Stimulated activated CD8-positive, alpha-beta memory T cell treated with anti-CD3 and anti-CD28 coated beads, Interleukin-7, amount 100 ng/mL, for 48 hours (primary cell): Measurements from ENCODE around the gene FRAT2.

Source experiments
- DNase-seq, 2 donors: peaks; one replicate each; pipeline ENCODE4 v3.0.0-alpha.2; 2020; ENCODE audit warnings: low read depth in 1 of 2; ENCODE audit errors: extremely low read depth in 1 of 2

Gene FRAT2

GRCh38 chr10:97327348-97328294 lies 6.9 kb downstream of the FRAT2 start:
- no peak for DNase-seq

GRCh38 chr10:97325754-97326153 lies 8.8 kb downstream of the FRAT2 start:
- DNase-seq = no peak

- DNase-seq = no peak
These were observed 11.0 kb downstream of the FRAT2 start for GRCh38 chr10:97323501-97323900.

- DNase-seq = no peak
These were observed 12.7 kb downstream of the FRAT2 start for GRCh38 chr10:97321804-97322190.

GRCh38 chr10:97321032-97321803 lies 13.3 kb downstream of the FRAT2 start:
- DNase-seq = no peak

- peak in 1 of 2 donors; percentile 6 for DNase-seq
These were observed 14.0 kb downstream of the FRAT2 start for GRCh38 chr10:97320480-97321031.

GRCh38 chr10:97319671-97320479 lies 14.7 kb downstream of the FRAT2 start:
- peak; percentile 28 to 48 for DNase-seq

GRCh38 chr10:97318772-97319651 lies 15.5 kb downstream of the FRAT2 start, which contains the start of gene FRAT1:
TSS of gene FRAT1 (plus strand) at chr10:97319271. CDS start at chr10:97319454, 183 bp downstream.
- peak; percentile 67 to 73 for DNase-seq

GRCh38 chr10:97314671-97315070 lies 19.9 kb downstream of the FRAT2 start:
- no peak for DNase-seq

GRCh38 chr10:97312897-97313296 lies 21.6 kb downstream of the FRAT2 start:
- no peak for DNase-seq

GRCh38 chr10:97311111-97311626 lies 23.4 kb downstream of the FRAT2 start:
- no peak for DNase-seq

- no peak for DNase-seq
These were observed 26.4 kb downstream of the FRAT2 start for GRCh38 chr10:97307866-97308780.

- no peak for DNase-seq
These were observed 27.1 kb downstream of the FRAT2 start for GRCh38 chr10:97307441-97307840.

GRCh38 chr10:97302088-97302791 lies 32.3 kb downstream of the FRAT2 start:
- DNase-seq = no peak

GRCh38 chr10:97300980-97301379 lies 33.5 kb downstream of the FRAT2 start:
- no peak for DNase-seq

GRCh38 chr10:97298223-97298571 lies 36.3 kb downstream of the FRAT2 start:
- DNase-seq = no peak

GRCh38 chr10:97297556-97298222 lies 36.8 kb downstream of the FRAT2 start:
- no peak for DNase-seq
